Right lung (tissue), 5 donors: ENCODE data around the gene MRGPRE. TPM values are rescaled to one million over a fixed set of nuclear protein-coding genes. Genes with fewer than 3 reads are reported as not detected.

ENCODE experiments used
- DNase-seq, 2 donors: peaks; one replicate each; pipeline ENCODE4 v3.0.0-alpha.2; 2013
- polyA plus RNA-seq, 5 donors: library from polyadenylated mRNA; unstranded; fragments of 120-200 nt; gene quantifications; one replicate each; pipeline versions ENCODE4 v1.2.1 to v1.2.3, GENCODE V29; 2013; ENCODE audit warnings: inconsistent platforms in 1 of 5, low replicate concordance in 1 of 5; ENCODE audit not compliant: insufficient read length in 5 of 5, insufficient read depth in 1 of 5

MRGPRE gene
- polyA plus RNA-seq, 5 donors = 0.17 TPM; not detected in 4

- DNase-seq = no peak
Observed at GRCh38 chr11:3226846-3227567, 5.2 kb downstream of the MRGPRE start.

GRCh38 chr11:3225826-3226750 lies 6.1 kb downstream of the MRGPRE start:
- DNase-seq = no peak

GRCh38 chr11:3225159-3225758 lies 7.0 kb downstream of the MRGPRE start:
- no peak for DNase-seq

- no peak for DNase-seq
Observed at GRCh38 chr11:3224401-3225057, 7.7 kb downstream of the MRGPRE start.

- no peak for DNase-seq
Observed at GRCh38 chr11:3223932-3224381, 8.3 kb downstream of the MRGPRE start.

GRCh38 chr11:3222941-3223915 lies 9.0 kb downstream of the MRGPRE start:
- no peak for DNase-seq

- no peak for DNase-seq
Observed at GRCh38 chr11:3222003-3222855, 10.0 kb downstream of the MRGPRE start.

GRCh38 chr11:3221408-3222002 lies 10.7 kb downstream of the MRGPRE start:
- DNase-seq = no peak

- DNase-seq = no peak
Observed at GRCh38 chr11:3220521-3221407, 11.5 kb downstream of the MRGPRE start.

- no peak for DNase-seq
Observed at GRCh38 chr11:3220101-3220500, 12.1 kb downstream of the MRGPRE start.

GRCh38 chr11:3219281-3219892 lies 12.8 kb downstream of the MRGPRE start:
- no peak for DNase-seq

- no peak for DNase-seq
Observed at GRCh38 chr11:3218483-3219280, 13.5 kb downstream of the MRGPRE start, which contains the start of gene MRGPRG. Gene MRGPRG, minus strand, starts transcription at chr11:3218813. Its CDS starts 0 bp downstream, at chr11:3218813.

GRCh38 chr11:3217818-3218482 lies 14.3 kb downstream of the MRGPRE start:
- DNase-seq = no peak

- no peak for DNase-seq
Observed at GRCh38 chr11:3216027-3216525, 16.1 kb downstream of the MRGPRE start.

- no peak for DNase-seq
Observed at GRCh38 chr11:3215346-3216026, 16.7 kb downstream of the MRGPRE start.

GRCh38 chr11:3214420-3214699 lies 17.9 kb downstream of the MRGPRE start:
- DNase-seq = no peak
